T-helper 1 cell (primary cell): ENCODE data around the gene MAP1LC3B.
"Not testable (repeated sequence)": the region's sequence is repeated elsewhere in the genome, so short reads cannot be mapped to it uniquely, and the experiment has no call there.

Source experiments
- DNase-seq, 5 donors: peaks; one replicate each; pipeline ENCODE4 v3.0.0-alpha.2; 2012 to 2020

MAP1LC3B gene

DNA sequence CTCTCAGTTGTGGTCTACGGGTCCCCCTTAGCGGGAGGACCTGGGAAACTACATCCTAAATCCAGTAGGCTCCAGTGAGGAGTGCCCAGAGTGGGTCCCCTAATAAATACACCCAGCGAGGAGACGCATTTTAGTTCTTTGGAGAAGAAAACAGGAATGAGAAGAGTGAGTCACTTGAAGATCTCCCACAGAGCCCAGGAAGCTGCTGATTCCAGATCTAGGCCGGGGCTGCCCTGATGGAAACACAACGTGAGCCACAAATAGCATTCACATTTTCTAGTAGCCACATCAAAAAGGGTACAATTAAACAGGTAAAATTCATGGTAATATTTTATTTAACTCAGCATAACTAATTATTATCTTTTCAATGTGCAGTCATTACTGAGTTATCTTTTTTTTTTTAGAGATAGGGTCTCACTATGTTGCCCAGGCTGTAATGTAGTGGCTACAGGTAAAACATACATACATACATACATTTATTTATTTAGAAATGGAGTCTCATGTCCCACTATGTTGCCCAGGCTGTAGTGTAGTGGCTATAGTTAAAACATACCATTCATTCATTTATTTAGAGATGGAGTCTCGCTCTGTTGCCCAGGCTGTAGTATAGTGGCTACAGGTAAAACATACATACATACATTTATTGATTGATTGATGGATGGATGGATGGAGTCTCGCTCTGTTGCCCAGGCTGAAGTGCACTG is 30.1 kb upstream of the MAP1LC3B start:
- DNase-seq: no peak

DNA sequence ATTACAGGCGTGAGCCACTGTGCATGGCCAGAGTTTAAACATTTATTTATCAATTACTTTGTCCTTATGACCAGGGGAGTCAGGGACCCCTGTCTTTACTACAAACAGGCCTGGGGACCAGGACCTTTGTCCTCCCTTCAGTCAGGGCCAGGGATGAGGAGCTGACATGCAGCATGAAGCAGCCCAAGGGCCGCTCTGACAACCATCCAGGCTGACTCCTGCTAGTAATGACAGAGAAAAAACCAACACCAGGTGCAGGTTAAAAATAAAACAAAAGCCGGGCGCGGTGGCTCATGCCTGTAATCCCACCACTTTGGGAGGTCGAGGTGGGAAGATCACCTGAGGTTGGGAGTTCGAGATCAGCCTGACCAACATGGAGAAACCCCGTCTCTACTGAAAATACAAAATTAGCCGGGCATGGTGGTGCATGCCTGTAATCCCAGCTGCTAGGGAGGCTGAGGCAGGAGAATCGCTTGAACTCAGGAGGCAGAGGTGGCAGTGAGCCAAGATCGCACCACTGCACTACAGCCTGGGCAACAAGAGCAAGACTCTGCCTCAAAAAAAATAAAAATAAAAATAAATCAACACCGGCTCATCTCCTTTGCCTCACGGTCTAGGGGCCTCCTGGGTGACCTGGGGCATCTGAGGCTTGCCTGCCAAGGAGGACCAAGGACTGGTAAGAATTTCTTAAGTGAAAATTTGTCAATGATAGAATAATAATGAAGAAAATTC is 29.1 kb upstream of the MAP1LC3B start:
- DNase-seq: not testable (repeated sequence)

DNA sequence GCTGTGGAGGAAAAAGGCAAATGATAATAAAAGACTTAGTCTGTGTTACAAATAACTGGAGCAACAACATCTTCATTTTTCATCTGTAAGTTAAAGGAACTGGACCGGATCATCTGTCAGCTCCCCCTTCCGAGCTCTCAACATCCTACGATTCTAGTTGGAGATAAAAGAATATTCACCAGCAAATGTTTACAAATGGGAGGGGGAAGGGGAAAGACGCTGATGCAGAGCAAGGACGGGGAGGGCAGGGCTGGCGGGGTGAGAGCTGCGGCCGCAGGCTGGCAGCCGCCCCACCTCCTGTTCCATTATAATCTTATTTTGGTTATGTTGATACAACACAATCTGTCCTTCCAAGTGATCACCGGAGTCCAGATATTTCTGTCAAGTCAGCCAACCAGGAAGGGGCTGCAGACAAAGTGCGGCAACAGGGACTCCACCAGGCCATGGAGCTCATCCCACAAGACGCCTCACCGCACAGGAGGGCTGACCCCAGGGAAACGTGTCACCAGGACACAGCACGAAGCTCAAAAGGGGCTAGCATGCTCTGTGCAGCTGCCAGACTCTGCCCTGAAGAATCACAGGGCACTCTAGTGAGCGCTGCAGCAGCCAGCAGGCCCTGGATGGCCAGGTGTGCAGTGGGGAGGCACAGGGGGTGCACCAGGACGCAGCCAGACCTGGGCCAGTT is 28.2 kb upstream of the MAP1LC3B start:
- no peak for DNase-seq

DNA sequence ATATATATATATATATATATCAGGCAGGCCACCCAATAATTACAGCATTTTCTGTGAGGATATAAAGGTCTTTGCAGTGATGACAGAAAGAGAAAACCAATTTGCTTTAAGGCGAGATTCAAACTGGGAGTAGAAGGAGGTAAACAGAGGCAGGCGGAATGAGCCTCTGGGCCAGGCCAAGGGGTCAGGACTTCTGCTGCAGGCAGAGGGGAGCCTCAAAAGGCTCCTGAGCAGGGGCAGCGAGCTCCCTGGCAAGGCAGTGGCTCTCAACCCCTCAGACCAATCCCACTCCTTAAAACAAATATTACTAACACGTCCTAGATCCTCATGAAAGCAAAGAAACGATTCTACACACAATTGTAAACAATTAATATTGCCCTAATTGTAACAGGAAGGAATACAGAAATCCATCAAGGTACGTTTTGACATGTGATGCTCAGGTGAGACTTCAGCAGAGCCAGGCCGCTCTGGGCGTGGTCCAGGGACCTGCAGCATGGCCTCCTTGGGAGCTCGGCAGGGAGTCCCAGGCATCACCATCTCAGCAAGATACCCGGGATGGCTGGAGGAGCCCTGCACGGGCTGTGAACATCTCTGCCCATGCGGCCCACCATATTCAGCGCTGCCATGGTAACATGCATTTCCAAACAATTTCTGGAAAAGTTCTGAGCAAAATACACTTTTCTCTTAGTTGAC is 27.0 kb upstream of the MAP1LC3B start:
- DNase-seq: no peak

DNA sequence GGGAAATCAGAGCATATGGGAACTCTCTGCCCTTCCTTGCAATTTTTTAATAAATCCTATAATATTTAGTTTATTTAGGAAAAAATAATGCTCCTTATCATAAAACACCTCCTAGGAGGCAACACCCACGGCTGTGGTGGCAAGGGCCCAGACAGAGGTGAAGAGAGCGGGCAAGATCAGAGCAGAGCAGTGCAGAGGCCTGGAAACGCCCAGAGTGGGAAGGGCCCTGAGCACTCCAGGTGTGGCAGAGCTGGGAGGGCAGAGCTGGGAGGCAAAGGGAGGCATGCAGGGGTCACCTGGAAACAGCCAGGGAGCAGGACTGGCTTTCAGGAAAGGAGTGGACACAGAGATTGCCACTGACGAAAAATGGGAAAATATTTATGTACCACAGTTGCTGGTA is 25.8 kb upstream of the MAP1LC3B start:
- no peak for DNase-seq

DNA sequence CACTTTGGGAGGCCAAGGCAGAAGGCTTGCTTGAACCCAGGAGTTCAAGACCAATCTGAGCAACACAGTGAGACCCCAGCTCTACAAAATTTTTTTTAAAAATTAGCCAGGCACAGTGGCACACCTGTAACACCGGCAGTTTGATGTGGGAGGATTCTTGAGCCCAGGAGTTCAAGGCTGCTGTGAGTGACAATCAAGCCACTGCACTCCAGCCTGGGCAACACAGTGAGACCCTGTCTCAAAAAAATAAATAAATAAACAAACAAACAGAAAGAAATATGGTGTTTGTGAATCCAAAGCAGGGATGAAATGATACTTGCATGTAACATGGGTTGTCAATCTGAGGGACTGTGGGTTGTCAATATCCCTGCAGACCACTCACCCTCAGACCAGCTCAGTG is 25.2 kb upstream of the MAP1LC3B start:
- no peak for DNase-seq

DNA sequence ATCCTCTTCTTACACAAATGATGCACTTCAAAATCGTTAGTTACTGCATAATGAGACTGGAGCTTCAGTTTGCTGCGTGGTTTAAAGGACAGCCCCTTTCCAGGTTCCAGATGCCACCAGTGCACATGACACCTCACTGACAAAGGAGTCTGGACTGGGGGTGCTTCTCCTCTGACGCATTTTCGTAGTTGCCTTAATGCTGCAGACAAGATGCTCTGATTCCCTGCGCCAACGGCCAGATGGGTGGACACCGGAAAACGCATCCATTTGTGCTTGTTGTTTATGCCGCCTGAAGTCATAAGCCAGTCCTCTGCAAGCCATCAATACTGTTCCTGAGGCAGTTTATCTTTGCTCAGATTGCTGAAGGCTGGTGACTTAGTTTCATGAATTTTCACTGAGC is 24.6 kb upstream of the MAP1LC3B start:
- no peak for DNase-seq

DNA sequence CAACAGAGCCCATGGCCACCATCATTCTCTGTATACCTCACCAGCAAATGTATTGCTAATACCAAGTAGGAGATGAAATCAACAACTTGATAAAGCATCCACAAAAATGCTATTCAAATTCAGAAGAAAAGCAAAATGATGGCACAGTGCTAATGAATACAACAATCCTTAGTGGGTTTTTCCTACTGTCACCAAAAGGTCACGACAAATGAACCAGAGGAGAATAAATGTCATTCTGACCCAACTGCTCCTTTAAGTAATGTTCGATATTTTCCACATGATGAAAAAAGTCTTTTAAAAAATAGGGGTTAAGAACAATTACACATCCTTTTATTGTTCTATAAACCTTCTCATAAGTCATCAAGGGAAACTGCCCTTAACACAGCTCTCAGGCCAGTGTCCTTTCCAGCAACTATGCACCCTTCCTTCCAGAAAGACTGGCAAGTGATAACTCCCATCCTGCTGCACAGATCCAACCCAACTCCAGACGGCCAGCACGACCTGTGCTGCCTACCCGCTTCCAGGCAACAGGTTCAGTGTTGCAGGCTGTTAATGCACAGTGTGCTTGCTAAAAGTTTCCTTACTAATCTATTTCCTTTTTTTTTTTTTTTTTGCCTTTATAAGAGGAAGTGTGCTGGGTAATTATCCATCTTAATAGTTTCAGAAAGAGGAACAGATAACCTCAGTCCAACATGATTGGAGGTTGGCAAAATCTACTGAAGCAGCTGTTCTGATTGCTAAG is 23.9 kb upstream of the MAP1LC3B start:
- no peak for DNase-seq

DNA sequence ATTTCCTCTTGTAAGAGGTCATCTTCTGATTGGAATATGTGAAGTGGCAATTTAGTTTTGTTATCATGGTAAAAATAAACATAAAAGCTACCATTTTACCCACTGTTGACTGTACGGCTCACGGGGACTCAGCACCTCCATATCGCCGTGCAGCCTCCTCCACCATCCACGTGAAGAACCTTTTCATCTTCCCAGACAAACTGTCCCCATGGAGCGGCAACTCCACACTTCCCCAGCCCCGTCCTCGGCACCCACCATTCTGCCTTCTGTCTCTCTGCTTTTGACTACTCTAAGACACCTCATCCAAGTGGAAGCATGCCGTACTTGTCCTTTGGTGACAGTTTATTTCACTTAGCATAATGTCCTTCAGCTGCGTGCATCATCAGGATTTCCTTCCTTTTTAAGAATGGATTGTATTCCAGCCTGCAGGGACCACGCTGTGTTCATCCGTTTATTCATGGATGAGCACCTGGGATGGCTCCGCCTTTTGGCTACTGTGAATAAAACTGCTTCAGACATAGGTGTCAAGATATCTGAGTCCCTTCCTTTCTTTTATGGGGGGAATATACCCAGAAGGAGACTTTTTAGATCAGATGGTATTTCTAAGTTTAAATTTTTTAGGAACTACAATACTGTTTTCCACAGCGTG is 22.9 kb upstream of the MAP1LC3B start:
- DNase-seq: no peak

DNA sequence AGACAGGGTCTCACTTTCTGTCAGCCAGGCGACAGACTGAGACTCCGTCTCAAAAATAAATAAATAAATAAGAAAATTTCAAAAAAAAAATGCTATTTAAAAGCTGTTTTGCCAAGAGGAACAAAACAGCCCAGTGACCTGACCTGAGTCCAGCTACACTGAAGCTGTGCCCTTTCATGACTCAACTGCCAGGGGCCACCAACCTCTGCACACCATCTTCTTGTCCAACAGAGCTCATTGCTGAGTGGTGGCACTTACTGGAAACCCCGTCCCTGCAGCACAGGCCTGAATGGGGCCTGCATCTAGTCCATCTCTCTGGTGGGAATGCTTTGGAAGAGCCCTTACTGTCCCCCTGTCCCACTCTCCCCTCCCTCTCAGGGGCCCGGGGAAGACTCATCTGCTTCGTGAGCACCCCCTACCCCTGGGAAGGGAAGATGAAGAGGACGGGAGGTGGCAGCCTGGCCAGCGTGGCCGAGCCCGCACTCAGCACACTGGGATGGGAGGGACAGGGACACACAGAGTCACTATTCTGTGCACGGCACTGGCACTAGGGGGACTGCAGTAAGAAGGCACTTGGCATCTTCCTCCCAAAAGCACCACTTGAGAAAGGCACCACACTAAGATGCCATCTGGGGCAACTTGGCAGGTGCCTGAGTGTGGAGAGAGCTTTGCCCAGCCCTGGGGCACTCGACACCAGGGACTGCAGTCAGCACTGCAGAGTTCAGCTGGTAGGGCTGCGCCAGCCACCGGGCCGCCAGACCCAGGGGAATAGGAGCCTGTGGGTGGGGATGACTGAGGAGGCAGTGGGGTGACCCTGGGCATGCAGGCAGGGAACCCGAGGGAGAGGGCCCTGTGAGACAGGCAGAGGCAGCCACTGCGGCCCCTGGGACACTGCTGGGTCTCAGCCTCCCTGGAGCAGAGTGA is 22.1 kb upstream of the MAP1LC3B start:
- DNase-seq: no peak

DNA sequence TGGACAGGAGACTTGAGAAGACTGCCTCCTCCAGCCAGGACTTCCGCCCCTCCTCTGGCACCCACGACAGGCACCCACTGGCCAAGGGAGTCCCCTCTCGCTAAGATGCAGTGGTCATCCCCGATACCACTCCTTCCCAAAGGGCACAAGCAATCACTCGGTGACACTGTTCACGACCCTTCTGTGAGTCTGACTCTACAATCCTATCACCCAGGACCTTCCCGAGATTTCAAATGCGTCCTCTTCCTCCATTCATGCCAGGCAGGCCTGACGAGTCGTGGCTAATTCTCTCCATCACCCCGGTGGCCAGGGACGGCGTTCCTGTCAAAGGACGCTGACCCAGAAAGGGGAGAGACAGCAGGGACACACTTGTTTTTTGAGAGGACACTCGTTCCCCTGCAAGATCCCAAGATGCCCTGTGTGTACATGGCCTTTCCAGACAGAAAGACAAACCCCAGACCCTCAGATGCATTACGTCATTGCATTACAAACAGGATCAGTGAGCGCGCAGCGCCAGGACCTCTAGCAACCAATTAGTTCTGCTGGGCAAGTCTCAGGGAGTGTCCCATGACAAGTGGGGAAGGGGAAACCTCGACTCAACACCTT is 20.8 kb upstream of the MAP1LC3B start:
- no peak for DNase-seq

DNA sequence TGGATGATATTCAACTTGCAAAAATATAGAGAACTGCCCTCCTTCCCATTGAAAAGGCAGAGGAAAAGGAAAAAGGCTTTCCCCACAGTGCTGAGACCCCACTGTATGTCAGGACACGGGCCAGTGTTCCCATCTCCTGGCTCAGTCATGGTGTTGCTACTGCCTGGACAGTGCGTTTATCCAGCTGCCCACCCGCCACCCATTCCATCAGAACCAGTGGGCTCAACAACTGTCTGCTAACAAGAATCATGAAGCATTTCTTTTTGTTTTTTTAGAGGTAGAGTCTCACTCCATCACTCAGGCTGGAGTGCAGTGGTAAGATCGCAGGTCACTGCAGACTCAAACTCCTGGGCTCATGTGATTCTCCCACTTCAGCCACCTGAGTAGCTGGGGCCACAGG is 19.8 kb upstream of the MAP1LC3B start:
- no peak for DNase-seq

DNA sequence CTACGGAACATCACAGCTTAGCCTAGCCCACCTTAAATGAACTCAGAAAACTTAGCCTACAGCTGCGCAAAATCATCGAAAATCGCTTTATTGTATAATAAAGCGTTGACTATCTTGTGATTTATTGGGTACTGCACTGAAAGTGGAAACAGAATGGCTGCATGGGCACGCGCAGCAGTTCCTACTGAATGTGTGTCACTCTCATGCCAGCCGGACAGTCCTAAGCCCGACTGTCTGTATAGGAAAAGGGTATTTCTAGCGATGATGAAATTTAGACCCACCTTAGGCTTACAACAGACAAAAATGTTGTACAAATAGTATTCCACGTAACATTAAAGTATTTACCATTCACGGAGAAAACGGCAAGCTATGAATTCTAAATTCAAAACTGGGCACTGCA is 17.8 kb upstream of the MAP1LC3B start:
- DNase-seq: no peak

DNA sequence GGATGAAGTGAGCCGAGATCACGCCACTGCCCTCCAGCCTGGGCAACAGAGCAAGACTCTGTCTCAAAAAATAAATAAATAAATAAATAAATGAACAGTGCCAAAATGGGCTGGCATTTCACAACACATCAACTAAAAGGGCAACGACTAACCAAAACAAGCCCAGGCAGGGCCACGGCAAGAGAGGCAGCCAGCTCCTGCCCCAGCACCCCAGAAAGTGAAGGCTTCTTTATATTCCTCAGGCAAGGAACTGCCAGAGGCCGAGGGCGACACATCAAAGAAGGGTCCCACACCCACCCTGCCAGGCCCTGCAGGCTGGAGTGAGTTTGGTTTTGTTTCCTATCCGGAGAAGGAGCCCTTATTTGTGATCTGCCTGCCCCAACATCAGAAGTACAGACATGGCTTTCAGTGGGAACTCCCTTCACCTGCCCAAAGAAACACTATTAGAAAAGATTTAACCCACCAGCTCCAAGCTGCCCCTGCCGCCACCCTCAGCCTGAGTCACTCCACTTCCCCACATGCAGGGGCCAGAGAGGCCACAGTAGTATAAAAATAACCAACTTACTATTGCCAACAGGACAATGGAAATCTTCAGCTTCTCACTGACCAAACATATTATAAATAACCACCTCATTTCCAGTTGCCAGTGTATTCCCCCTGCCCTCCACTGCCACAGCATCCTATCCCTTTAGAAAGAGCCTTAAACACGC is 16.6 kb upstream of the MAP1LC3B start:
- no peak for DNase-seq

DNA sequence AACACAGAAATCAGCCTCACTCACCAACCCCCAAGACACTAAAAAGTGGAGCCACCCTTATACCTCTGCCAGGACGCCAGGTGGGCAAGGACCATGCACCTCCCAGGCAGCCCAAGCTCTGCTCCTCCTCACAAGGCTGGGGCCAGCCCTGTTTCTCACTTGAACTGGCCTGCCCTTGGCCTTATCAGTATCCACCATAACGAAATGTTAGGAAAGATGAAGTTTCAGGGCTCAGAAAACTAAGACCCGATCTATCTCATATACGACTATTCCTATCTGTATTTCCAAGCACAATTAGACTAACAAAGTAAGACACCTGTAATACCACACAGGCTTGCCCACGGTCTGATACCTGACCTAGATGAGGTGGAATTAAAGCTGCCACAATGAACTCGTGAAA is 15.5 kb upstream of the MAP1LC3B start:
- no peak for DNase-seq

DNA sequence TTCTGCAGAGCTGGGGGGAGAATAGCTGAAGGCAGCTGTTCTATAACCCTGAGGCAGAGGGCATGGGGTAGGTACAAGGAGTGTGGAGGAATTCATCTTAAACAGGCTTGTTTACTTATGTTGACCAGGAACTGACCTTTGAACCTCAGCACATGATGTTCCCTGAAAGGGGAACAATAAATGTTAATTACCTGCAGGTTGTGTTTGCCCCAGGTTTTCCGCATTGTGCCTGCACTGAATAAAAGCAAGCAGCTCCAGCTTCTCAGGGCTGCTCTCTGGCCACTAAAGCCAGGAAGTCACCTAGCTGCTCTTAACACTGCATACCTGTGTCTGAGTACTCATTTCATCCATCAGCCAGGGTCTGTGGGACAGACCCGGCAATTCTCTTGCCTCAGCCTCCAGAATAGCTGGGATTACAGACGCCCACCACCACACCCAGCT is 12.8 kb upstream of the MAP1LC3B start:
- DNase-seq: not testable (repeated sequence)

DNA sequence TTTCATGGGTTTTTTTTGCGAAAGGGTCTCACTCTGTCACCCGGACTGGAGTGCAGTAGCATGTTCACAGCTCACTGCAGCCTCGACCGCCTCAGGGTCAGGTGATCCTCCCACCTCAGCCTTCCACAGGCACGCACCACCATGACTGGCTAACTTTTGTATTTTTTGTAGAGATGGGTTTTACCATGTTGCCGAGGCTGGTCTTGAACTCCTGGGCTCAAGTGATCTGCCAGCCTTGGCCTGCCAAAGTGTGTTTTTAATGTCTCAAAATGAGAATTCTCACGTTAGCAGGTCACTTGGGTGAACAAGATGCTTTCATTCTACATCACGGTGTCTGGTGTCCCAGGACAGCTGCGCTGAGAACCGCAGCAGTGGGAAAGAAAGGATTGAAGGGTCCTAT is 11.7 kb upstream of the MAP1LC3B start:
- DNase-seq: no peak

DNA sequence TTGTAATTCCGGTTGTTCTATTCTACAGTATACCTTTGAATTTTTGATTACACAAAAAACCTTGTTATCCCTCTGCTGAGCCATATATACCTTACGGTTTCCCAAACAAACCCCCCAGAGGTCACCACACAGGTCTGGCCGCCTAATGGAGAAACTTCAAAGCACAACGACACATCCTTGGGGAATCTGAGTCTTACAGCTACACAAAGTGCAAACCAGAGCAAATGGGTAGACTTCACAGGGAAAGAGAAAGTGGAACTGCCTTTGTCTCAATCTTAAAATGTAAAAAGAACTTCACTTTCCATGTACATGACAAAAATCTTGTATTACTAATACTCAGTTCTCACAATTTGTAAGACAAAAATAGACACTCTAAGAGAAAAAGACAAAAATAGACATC is 11.3 kb upstream of the MAP1LC3B start:
- peak in 1 of 5 donors; percentile 25 for DNase-seq

DNA sequence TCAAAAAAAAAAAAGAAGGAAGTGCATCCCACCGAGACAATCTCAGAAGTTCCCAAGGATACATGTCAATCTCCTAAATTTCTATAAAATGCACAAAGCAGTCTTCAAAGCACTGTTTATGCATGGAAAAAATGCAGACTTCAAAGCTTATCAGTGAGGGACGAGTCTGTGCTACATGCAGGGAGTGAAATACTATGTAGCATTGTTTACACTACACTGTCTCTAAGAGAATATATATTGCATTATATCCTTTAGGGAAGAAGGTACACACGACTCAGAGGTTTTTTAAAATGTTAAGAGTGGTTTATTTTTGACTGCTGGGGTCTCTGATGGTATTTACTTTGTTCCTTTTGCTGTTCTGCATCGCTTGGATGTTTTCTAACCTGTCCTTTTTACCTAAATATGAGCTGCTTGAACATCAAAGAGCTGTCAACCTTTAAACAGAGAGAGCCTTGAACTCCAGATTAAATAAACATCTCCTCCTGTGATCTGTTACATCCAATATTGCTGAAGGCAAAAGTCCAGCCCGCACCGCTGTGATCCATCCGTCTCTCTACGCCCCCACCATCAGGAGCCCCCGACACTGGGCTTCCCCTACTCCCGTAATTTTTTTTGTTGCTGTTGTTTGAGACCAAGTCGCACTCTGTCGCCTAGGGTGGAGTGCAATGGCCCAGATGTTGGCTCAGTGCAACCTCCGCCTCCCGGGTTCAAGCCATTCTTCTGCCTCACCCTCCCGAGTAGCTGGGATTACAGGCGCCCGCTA is 9.9 kb upstream of the MAP1LC3B start:
- DNase-seq: no peak
